Right cardiac atrium (tissue), 5 donors: ENCODE data around the gene ZNRF1. TPM values are rescaled to one million over a fixed set of nuclear protein-coding genes. Genes with fewer than 3 reads are reported as not detected.

Source experiments
- ATAC-seq, 2 donors: fragments of 200-7000 bp; cut with Tn5 transposase; one replicate each; pipeline versions ENCODE4 v1.8.0 to v1.9.1; 2020; ENCODE audit warnings: moderate library complexity in 2 of 2, mild to moderate bottlenecking in 1 of 2
- DNase-seq, 3 donors: peaks; one replicate each; pipeline ENCODE4 v3.0.0-alpha.2; 2020
- H3K27ac ChIP-seq: one replicate; pipeline ENCODE4 v1.5.1; 2013; ENCODE audit warnings: mild to moderate bottlenecking, low read length, control low read depth, moderate library complexity
- H3K27me3 ChIP-seq: one replicate; pipeline ENCODE4 v1.6.1; 2013; ENCODE audit not compliant: control insufficient read depth, insufficient read depth
- H3K4me1 ChIP-seq: one replicate; pipeline ENCODE4 v1.6.1; 2013; ENCODE audit warnings: low read length; ENCODE audit not compliant: control insufficient read depth, insufficient read depth
- H3K4me3 ChIP-seq: one replicate; pipeline ENCODE4 v1.5.1; 2013; ENCODE audit warnings: low read length, control low read depth
- H3K9me3 ChIP-seq: one replicate; pipeline ENCODE4 v1.6.1; 2013; ENCODE audit warnings: low read length; ENCODE audit not compliant: control insufficient read depth
- WGBS: extraction: QIAGEN DNeasy Blood & Tissue Kit; methylation state at CpG from one replicate; pipeline ENCODE4 v1.1.7; 2013; 5-methylcytosine and 5-hydroxymethylcytosine counted together
- intact Hi-C, 4 donors: fragments of 100-400 bp; cut with DNase I; formaldehyde crosslinking; loops; one replicate each; pipeline versions ENCODE4 v1.11.0 to v1.14.0; 2022 to 2023
- long read RNA-seq, 4 donors: library from polyadenylated mRNA; unstranded; transcript quantifications; one replicate each; pipeline ENCODE4 v2.0.0, GENCODE V29; 2020 to 2021
- polyA plus RNA-seq: library from polyadenylated mRNA; stranded (reverse); fragments of 200-250 nt; gene quantifications from one replicate; pipeline ENCODE4 v1.2.3, GENCODE V29; 2013
- total RNA-seq, 4 donors: library from RNA; stranded (reverse); fragmentation: NEBNext Ultra II Directional; extraction: Animal tissue kit (Norgen Biotek cat#: 25700); gene quantifications; one replicate each; pipeline ENCODE4 v1.2.1, GENCODE V29; 2021
- donor health status: healthy with polysubstance abuse.
- donor health status: DM: no; HTN: yes; CAD: no.
- donor health status: DM: no; HTN: no; CAD: no.
- donor health status: DM: no; HTN: yes; CAD: no; lungs with severe emphysema.
- donor health status: DM: yes; HTN: yes; CAD: no.

ZNRF1 gene
- 10 to 100 TPM; 10.8 to 19.6 (median 13.7) TPM for total RNA-seq
- 10.7 TPM for polyA plus RNA-seq
- long read RNA-seq, donor 1, full-length matches to known transcripts, result 34 of 42 reads
- long read RNA-seq, donor 1, partial matches to known transcripts, result 1 of 42 reads
- long read RNA-seq, donor 1, other reads (novel, unspliced or antisense), result 7 of 42 reads
- long read RNA-seq, donor 2, full-length matches to known transcripts, result 21 of 21 reads
- long read RNA-seq, donor 2, partial matches to known transcripts, result 0 of 21 reads
- long read RNA-seq, donor 2, other reads (novel, unspliced or antisense), result 0 of 21 reads
- long read RNA-seq, donor 3, full-length matches to known transcripts, result 5 of 6 reads
- long read RNA-seq, donor 3, partial matches to known transcripts, result 0 of 6 reads
- long read RNA-seq, donor 3, other reads (novel, unspliced or antisense), result 1 of 6 reads
- long read RNA-seq, donor 4, full-length matches to known transcripts, result 16 of 18 reads
- long read RNA-seq, donor 4, partial matches to known transcripts, result 0 of 18 reads
- long read RNA-seq, donor 4, other reads (novel, unspliced or antisense), result 2 of 18 reads

- DNase-seq, result peak; percentile 89 to 95 (median 93)
- H3K4me3 ChIP-seq, result peak within 1 kb of the TSS; percentile 99
- under 1% methylated on average over 73 of the region's 73 CpGs for WGBS
- peak within 1 kb of the TSS; percentile 89 for H3K27ac ChIP-seq
- no peaks in the 10 kb centered on the region for H3K9me3 ChIP-seq
- intact Hi-C loops, result loop anchor here (2.0 to 5.0 kb wide), 2 partner anchors 112 to 114 kb away; no protein-coding TSS in a partner anchor
- no peaks in the 10 kb centered on the region for H3K27me3 ChIP-seq
- ATAC-seq, result peak; percentile 91 to 92
- peaks cover 2% of the 10 kb centered on the region for H3K4me1 ChIP-seq
Observed at GRCh38 chr16:74998481-74999218, at the start of gene ZNRF1. Gene ZNRF1 (plus strand): TSS chr16:74999024. CDS start chr16:74999672, 648 bp downstream.

GRCh38 chr16:74949309-74949708 lies 49.5 kb upstream of the ZNRF1 start:
- WGBS, result 95% methylated on average over 3 of the region's 3 CpGs
- H3K4me3 ChIP-seq, result no peak overlapping the region
- H3K9me3 ChIP-seq, result no peaks in the 10 kb centered on the region
- no peaks in the 10 kb centered on the region for H3K27me3 ChIP-seq
- intact Hi-C loops, result no loop called here
- DNase-seq (no peak), ATAC-seq (no peak)
- H3K4me1 ChIP-seq, result no peaks in the 10 kb centered on the region
- no peak overlapping the region for H3K27ac ChIP-seq

GRCh38 chr16:74950511-74950910 lies 48.3 kb upstream of the ZNRF1 start:
- ATAC-seq (no peak), DNase-seq (no peak)
- Histone ChIP-seq H3K27me3 (no peaks in the 10 kb centered on the region), H3K4me3 (no peak overlapping the region), H3K9me3 (no peaks in the 10 kb centered on the region), H3K4me1 (no peaks in the 10 kb centered on the region), H3K27ac (no peak overlapping the region)
- intact Hi-C loops, result no loop called here
- WGBS, result 97% methylated on average over 7 of the region's 7 CpGs

- H3K27ac ChIP-seq, result no peak overlapping the region
- no peaks in the 10 kb centered on the region for H3K4me1 ChIP-seq
- H3K9me3 ChIP-seq, result no peaks in the 10 kb centered on the region
- DNase-seq (no peak), ATAC-seq (no peak)
- no peak overlapping the region for H3K4me3 ChIP-seq
- intact Hi-C loops, result no loop called here
- 96% methylated on average over 11 of the region's 11 CpGs for WGBS
- H3K27me3 ChIP-seq, result no peaks in the 10 kb centered on the region
Observed at GRCh38 chr16:74951206-74951605, 47.6 kb upstream of the ZNRF1 start.

GRCh38 chr16:74951681-74952080 lies 47.1 kb upstream of the ZNRF1 start:
- no peak overlapping the region for H3K27ac ChIP-seq
- H3K9me3 ChIP-seq, result no peaks in the 10 kb centered on the region
- H3K4me1 ChIP-seq, result no peaks in the 10 kb centered on the region
- H3K27me3 ChIP-seq, result no peaks in the 10 kb centered on the region
- intact Hi-C loops, result no loop called here
- DNase-seq (no peak), ATAC-seq (no peak)
- H3K4me3 ChIP-seq, result no peak overlapping the region
- WGBS, result 61% methylated on average over 4 of the region's 4 CpGs

- Histone ChIP-seq H3K27ac (no peak overlapping the region), H3K27me3 (no peaks in the 10 kb centered on the region), H3K4me3 (no peak overlapping the region), H3K4me1 (no peaks in the 10 kb centered on the region), H3K9me3 (no peaks in the 10 kb centered on the region)
- WGBS, result 86% methylated on average over 4 of the region's 4 CpGs
- no peak for DNase-seq
- intact Hi-C loops, result no loop called here
- no peak for ATAC-seq
Observed at GRCh38 chr16:74954763-74955162, 44.1 kb upstream of the ZNRF1 start.

- 88% methylated on average over 10 of the region's 10 CpGs for WGBS
- DNase-seq (no peak), ATAC-seq (no peak)
- no peak overlapping the region for H3K27ac ChIP-seq
- intact Hi-C loops, result no loop called here
- no peaks in the 10 kb centered on the region for H3K9me3 ChIP-seq
- H3K27me3 ChIP-seq, result no peaks in the 10 kb centered on the region
- H3K4me1 ChIP-seq, result peaks cover 2% of the 10 kb centered on the region
- H3K4me3 ChIP-seq, result no peak overlapping the region
Observed at GRCh38 chr16:74973304-74973703, 25.5 kb upstream of the ZNRF1 start.

- intact Hi-C loops, result no loop called here
- Histone ChIP-seq H3K27ac (no peak overlapping the region), H3K9me3 (no peaks in the 10 kb centered on the region), H3K4me3 (no peak overlapping the region), H3K4me1 (peaks cover 2% of the 10 kb centered on the region), H3K27me3 (no peaks in the 10 kb centered on the region)
- DNase-seq (no peak), ATAC-seq (no peak)
- 85% methylated on average over 5 of the region's 5 CpGs for WGBS
Observed at GRCh38 chr16:74975591-74975990, 23.2 kb upstream of the ZNRF1 start.

- no peak overlapping the region for H3K4me3 ChIP-seq
- intact Hi-C loops, result no loop called here
- ATAC-seq (no peak), DNase-seq (no peak)
- H3K9me3 ChIP-seq, result no peaks in the 10 kb centered on the region
- no peak overlapping the region for H3K27ac ChIP-seq
- peaks cover 2% of the 10 kb centered on the region for H3K4me1 ChIP-seq
- 83% methylated on average over 1 of the region's 1 CpG for WGBS
- H3K27me3 ChIP-seq, result no peaks in the 10 kb centered on the region
Observed at GRCh38 chr16:74982256-74982655, 16.6 kb upstream of the ZNRF1 start.

- Histone ChIP-seq H3K9me3 (no peaks in the 10 kb centered on the region), H3K27ac (no peak overlapping the region), H3K4me3 (peak overlapping the region; percentile 84), H3K4me1 (no peaks in the 10 kb centered on the region), H3K27me3 (no peaks in the 10 kb centered on the region)
- intact Hi-C loops, result no loop called here
- 27% methylated on average over 13 of the region's 13 CpGs for WGBS
- no peak for DNase-seq
- ATAC-seq, result no peak
Observed at GRCh38 chr16:74984194-74984528, 14.7 kb upstream of the ZNRF1 start.
